PC-3 (cell line): ENCODE data around the gene RAP1GAP2. TPM values are rescaled to one million over a fixed set of nuclear protein-coding genes. Genes with fewer than 3 reads are reported as not detected.

Experiments used
- ATAC-seq: fragments of 200-7000 bp; cut with Tn5 transposase; 2 replicates; pipeline ENCODE4 v1.9.1; 2020; ENCODE audit warnings: mild to moderate bottlenecking, moderate library complexity
- Bru-seq: library from RNA; stranded (reverse); fragments of 400-500 nt; gene quantifications from one replicate; lab custom pipeline; 2021; lab: Mats Ljungman, UMichigan
- BruChase-seq, 2 experiments: library from RNA; stranded (reverse); fragments of 400-500 nt; gene quantifications; one replicate each; lab custom pipeline; 2021; lab: Mats Ljungman, UMichigan
- BruUV-seq: library from RNA; stranded (reverse); fragments of 400-500 nt; replicated peaks from 2 replicates; lab custom pipeline; 2021; lab: Mats Ljungman, UMichigan
- CTCF ChIA-PET: fragments of 300-600 bp; sonication (Branson Sonifier 250); formaldehyde crosslinking; loops from one replicate; lab custom pipeline; 2022; ENCODE audit warnings: antibody characterized with exemption; lab: Charles Lee
- POLR2A ChIA-PET: fragments of 300-600 bp; sonication (Branson Sonifier 250); formaldehyde crosslinking; loops from one replicate; lab custom pipeline; 2022; ENCODE audit warnings: antibody characterized with exemption; ENCODE audit not compliant: unreplicated experiment; lab: Charles Lee
- DNase-seq: peaks from one replicate; pipeline ENCODE4 v3.0.0-alpha.2; 2015
- H2AFZ ChIP-seq: fragments of 300-600 bp; sonication (generic); 2 replicates; pipeline ENCODE4 v1.6.0; 2016; ENCODE audit warnings: antibody characterized with exemption, low read length
- H3F3A ChIP-seq: fragments of 300-600 bp; sonication (generic); one replicate; pipeline ENCODE4 v1.6.0; 2017; ENCODE audit warnings: antibody characterized with exemption, low read length, control low read depth, mild to moderate bottlenecking; ENCODE audit not compliant: unreplicated experiment
- H3K27ac ChIP-seq: fragments of 300-600 bp; sonication (generic); 2 replicates; pipeline ENCODE4 v1.5.1; 2016; ENCODE audit warnings: mild to moderate bottlenecking, low read length
- H3K27me3 ChIP-seq: fragments of 300-600 bp; sonication (generic); 2 replicates; pipeline ENCODE4 v1.6.1; 2016; ENCODE audit warnings: low read length, mixed read lengths
- H3K36me3 ChIP-seq: fragments of 300-600 bp; sonication (generic); 2 replicates; pipeline ENCODE4 v1.6.1; 2016; ENCODE audit warnings: low read depth, mixed run types, low read length, mixed read lengths
- H3K4me1 ChIP-seq: fragments of 300-600 bp; sonication (generic); 2 replicates; pipeline ENCODE4 v1.5.1; 2016; ENCODE audit warnings: low read length; ENCODE audit not compliant: insufficient read depth
- H3K4me2 ChIP-seq: fragments of 300-600 bp; sonication (generic); 2 replicates; pipeline ENCODE4 v1.6.0; 2016; ENCODE audit warnings: low read length
- H3K4me3 ChIP-seq: fragments of 300-600 bp; sonication (generic); 2 replicates; pipeline ENCODE4 v1.5.1; 2016; ENCODE audit warnings: mild to moderate bottlenecking, low read length, mixed read lengths
- H3K79me2 ChIP-seq: fragments of 300-600 bp; sonication (generic); 2 replicates; pipeline ENCODE4 v1.6.1; 2017; ENCODE audit warnings: low read length, mixed read lengths
- H3K9ac ChIP-seq: fragments of 300-600 bp; sonication (generic); 2 replicates; pipeline ENCODE4 v1.6.0; 2016; ENCODE audit warnings: mild to moderate bottlenecking, low read length
- H3K9me2 ChIP-seq: fragments of 300-600 bp; sonication (generic); replicated peaks from 2 replicates; pipeline ENCODE4 v1.6.1; 2016; ENCODE audit warnings: mixed run types, low read length, mixed read lengths
- H3K9me3 ChIP-seq: fragments of 300-600 bp; sonication (generic); 2 replicates; pipeline ENCODE4 v1.6.1; 2016; ENCODE audit warnings: low read length, mixed read lengths
- H4K20me1 ChIP-seq: fragments of 300-600 bp; sonication (generic); 2 replicates; pipeline ENCODE4 v1.6.1; 2016; ENCODE audit warnings: low read length, mixed read lengths
- CTCF ChIP-seq: fragments of 300-600 bp; sonication (generic); conservative IDR thresholded peaks from 2 replicates; pipeline ENCODE4 v1.5.1; 2017; ENCODE audit warnings: antibody characterized with exemption, low read depth, mild to moderate bottlenecking, low read length
- EZH2 ChIP-seq: fragments of 300-600 bp; sonication (generic); IDR thresholded peaks from one replicate; pipeline ENCODE4 v1.6.1; 2017; ENCODE audit warnings: antibody characterized with exemption, mild to moderate bottlenecking, low read length; ENCODE audit not compliant: unreplicated experiment
- EZH2phosphoT487 ChIP-seq: fragments of 300-600 bp; sonication (generic); IDR thresholded peaks from 2 replicates; pipeline ENCODE4 v1.6.1; 2018; ENCODE audit warnings: mild to moderate bottlenecking, antibody characterized with exemption, low read length, borderline replicate concordance
- intact Hi-C: fragments of 100-400 bp; cut with micrococcal nuclease; formaldehyde crosslinking; loops from 2 replicates; pipeline ENCODE4 v1.9.0; 2023
- long read RNA-seq: library from polyadenylated mRNA; unstranded; transcript quantifications from one replicate; pipeline ENCODE4 v2.0.0, GENCODE V29; 2021; ENCODE audit not compliant: unreplicated experiment
- total RNA-seq: library from RNA; depleted of rRNA; stranded (reverse); fragments of >200 nt; gene quantifications from 2 replicates; pipeline ENCODE4 v1.2.3, GENCODE V29; 2014; rRNA removed

Gene RAP1GAP2
- 14.5 and 26.0 TPM in 2 replicates for total RNA-seq
- Bru-seq, nascent RNA, result percentile 44 among the genes with signal in this experiment
- percentile 48 among the genes with signal in this experiment for BruChase-seq, experiment 1, labeled RNA remaining after a 6-hour chase
- percentile 51 among the genes with signal in this experiment for BruChase-seq, experiment 2, labeled RNA remaining after a 2-hour chase
- long read RNA-seq, full-length matches to known transcripts, result 13 of 22 reads
- long read RNA-seq, partial matches to known transcripts, result 4 of 22 reads
- long read RNA-seq, other reads (novel, unspliced or antisense), result 5 of 22 reads

- intact Hi-C loops, result no loop called here
- ChIA-PET POLR2A (no interaction called here), CTCF (no interaction called here)
- H2AFZ ChIP-seq, result no peak within 1 kb of the TSS
- H3K27ac ChIP-seq, result no peak within 1 kb of the TSS
- TF ChIP-seq EZH2, result no peak
- no peak for TF ChIP-seq CTCF
- no peak for TF ChIP-seq EZH2phosphoT487
- DNase-seq (no peak), ATAC-seq (no peak)
- H3K4me2 ChIP-seq, result no peak within 1 kb of the TSS
- H3K9ac ChIP-seq, result no peak within 1 kb of the TSS
- no peaks in the 10 kb centered on the region for H3K4me1 ChIP-seq
- no peaks in the 10 kb centered on the region for H3F3A ChIP-seq
- no peaks in the 10 kb centered on the region for H3K79me2 ChIP-seq
- H3K9me3 ChIP-seq, result no peaks in the 10 kb centered on the region
- H3K27me3 ChIP-seq, result no peaks in the 10 kb centered on the region
- H3K36me3 ChIP-seq, result no peaks in the 10 kb centered on the region
- no peaks in the 10 kb centered on the region for H3K9me2 ChIP-seq
- no peak within 1 kb of the TSS for H3K4me3 ChIP-seq
- H4K20me1 ChIP-seq, result no peaks in the 10 kb centered on the region
- no TSS peak for BruUV-seq
Measured at GRCh38 chr17:2796164-2797125, at the start of gene RAP1GAP2. TSS of gene RAP1GAP2 (plus strand) at chr17:2796438. CDS start at chr17:2796528, 90 bp downstream.

GRCh38 chr17:2749058-2749783, 47.0 kb upstream of the RAP1GAP2 start, which contains the start of gene CCDC92B:
TSS of gene CCDC92B (minus strand) at chr17:2749652. CDS start at chr17:2735145, 14,507 bp downstream.
- CTCF ChIA-PET, result no interaction called here
- TF ChIP-seq EZH2 (no peak), CTCF (no peak), EZH2phosphoT487 (no peak)
- Histone ChIP-seq H3K27ac (no peak within 1 kb of the TSS), H2AFZ (no peak within 1 kb of the TSS), H3K4me3 (no peak within 1 kb of the TSS), H3K9ac (no peak within 1 kb of the TSS), H3F3A (no peaks in the 10 kb centered on the region), H3K4me1 (no peaks in the 10 kb centered on the region), H3K36me3 (no peaks in the 10 kb centered on the region), H3K4me2 (no peak within 1 kb of the TSS), H4K20me1 (no peaks in the 10 kb centered on the region), H3K27me3 (peaks cover 13% of the 10 kb centered on the region; the same call in 1 of the 2 replicates), H3K9me3 (no peaks in the 10 kb centered on the region), H3K9me2 (no peaks in the 10 kb centered on the region), H3K79me2 (no peaks in the 10 kb centered on the region)
- ATAC-seq, result no peak
- BruUV-seq, result no TSS peak
- DNase-seq, result no peak
- POLR2A ChIA-PET, result no interaction called here
- intact Hi-C loops, result no loop called here
